Measurements from ENCODE around the gene MFSD12. TPM values are rescaled to one million over a fixed set of nuclear protein-coding genes. Genes with fewer than 3 reads are reported as not detected.

Gene MFSD12
- total RNA-seq, 1 experiment from 2014 or later, result 131 TPM

DNA sequence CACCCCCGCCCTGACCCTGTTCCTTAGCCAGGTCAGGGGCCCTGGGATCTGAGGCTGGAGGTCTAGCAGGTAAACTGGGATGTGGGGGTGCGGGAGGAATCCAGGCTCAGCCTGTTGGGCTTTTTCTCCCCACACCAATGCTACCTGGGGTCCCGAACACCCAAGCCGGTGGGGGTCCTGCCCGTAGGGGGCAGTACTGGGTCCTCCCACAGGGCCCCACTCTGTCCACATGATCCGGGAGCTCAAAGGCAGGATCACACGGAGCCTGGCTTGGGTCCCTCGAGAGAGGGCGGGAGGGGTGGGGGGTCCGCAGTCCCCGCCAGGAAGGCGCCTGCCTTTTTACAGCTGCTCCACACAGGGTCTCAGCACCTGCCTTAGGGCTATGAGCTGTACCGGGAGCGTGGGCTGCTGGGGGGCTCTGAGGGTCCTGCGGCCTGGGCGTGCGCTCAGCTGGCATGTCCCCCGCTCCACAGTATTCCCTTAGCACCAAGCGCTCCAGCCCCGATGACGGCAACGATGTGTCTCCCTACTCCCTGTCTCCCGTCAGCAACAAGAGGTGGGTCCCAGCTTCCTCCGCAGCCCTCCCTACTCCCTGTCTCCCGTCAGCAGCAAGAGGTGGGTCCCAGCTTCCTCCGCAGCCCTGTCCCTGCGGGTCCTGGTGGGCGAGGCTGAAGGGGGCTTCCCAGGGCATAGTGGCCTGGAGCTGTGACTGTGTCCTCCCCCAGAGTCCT is 30.7 kb downstream of the MFSD12 start:
- DNase-seq (ENCODE audit: low read depth, low spot score) (no peak), ATAC-seq (no peak)
- intact Hi-C loops (cut with micrococcal nuclease), result no loop called here
- no peak overlapping the region for H3K4me3 ChIP-seq (replicated peaks in 1 of 2; ENCODE audit: low read depth in 1 of 2, low read length in 2 of 2)
- H3K4me1 ChIP-seq (ENCODE audit: control insufficient read depth in 1 of 2, insufficient read depth in 2 of 2, low read length in 2 of 2), result no peaks in the 10 kb centered on the region
- H3K9me3 ChIP-seq (ENCODE audit: control insufficient read depth in 1 of 2, insufficient read depth in 1 of 2, low read depth in 1 of 2, low read length in 2 of 2), result no peaks in the 10 kb centered on the region
- no peaks in the 10 kb centered on the region for H3K27me3 ChIP-seq (ENCODE audit: insufficient read depth, low read length)
- no peak overlapping the region for H3K27ac ChIP-seq (ENCODE audit: low read depth, low read length)
- ChIA-PET CTCF (no interaction called here), POLR2A (no interaction called here), RAD21 (ENCODE audit: low non-redundant PET in 1 of 2, low total read pairs in 2 of 2, uncharacterized antibody in 2 of 2, unreplicated experiment in 2 of 2) (no interaction called here)
- H2AFZ ChIP-seq (ENCODE audit: low read depth, low read length, poor library complexity, severe bottlenecking), result no peak overlapping the region
- H3K9me2 ChIP-seq (ENCODE audit: insufficient read depth), result no peaks in the 10 kb centered on the region
- BruUV-seq (replicated peaks), result no TSS peak
- peaks cover 9% of the 10 kb centered on the region; the same call in 1 of the 2 replicates for H3K79me2 ChIP-seq (ENCODE audit: insufficient read depth, low read length)
- no peak for TF ChIP-seq POLR2AphosphoS5 (IDR thresholded peaks at IDR 0.05; ENCODE audit: low read depth, low read length)
- peak in 2 of 3 experiments; percentile 8 to 24; a peak in 1 of 6 replicates for TF ChIP-seq CTCF (IDR thresholded peaks at IDR 0.05 in 2 of 3, conservative IDR thresholded peaks at IDR 0.05 in 1 of 3; ENCODE audit: borderline replicate concordance in 1 of 3, insufficient read depth in 1 of 3, low read depth in 2 of 3, low read length in 2 of 3)
- H3K9ac ChIP-seq (ENCODE audit: low read length), result no peak overlapping the region
- H3K36me3 ChIP-seq (ENCODE audit: control insufficient read depth in 1 of 2, insufficient read depth in 2 of 2, low read length in 2 of 2), result peaks cover 10 to 16% of the 10 kb centered on the region in 2 experiments; a peak in 3 of 4 replicates
- H4K20me1 ChIP-seq (ENCODE audit: insufficient read depth), result no peaks in the 10 kb centered on the region
- no peak overlapping the region for H3K4me2 ChIP-seq (ENCODE audit: low read length)

DNA sequence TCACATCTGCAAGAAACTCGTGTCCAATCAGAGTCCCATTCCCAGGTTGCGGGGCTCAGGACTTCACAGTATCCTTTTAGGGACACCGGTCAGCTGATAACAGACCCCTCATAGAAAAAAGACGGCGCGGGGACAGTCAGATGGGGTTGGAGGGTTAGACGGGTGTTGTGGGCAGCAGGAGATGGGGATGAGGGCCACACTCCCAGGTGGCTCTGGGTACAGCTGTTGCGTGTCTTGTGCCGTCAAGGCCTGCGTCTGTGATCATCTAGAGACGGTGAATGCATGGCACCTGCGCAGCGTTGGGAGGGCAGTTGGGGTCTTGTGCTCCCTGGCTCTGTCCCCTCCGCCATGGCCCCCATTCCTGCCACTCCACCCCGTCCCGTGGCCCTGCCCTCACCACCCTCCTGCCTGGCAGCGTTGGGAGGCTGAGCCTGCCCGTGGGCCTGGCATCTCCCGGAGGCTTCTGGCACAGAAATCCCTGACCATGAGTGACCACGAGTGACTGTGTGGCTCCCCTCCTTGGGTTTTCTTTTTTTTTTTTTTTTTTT is 32.4 kb downstream of the MFSD12 start:
- RAD21 ChIA-PET (ENCODE audit: low non-redundant PET in 1 of 2, low total read pairs in 2 of 2, uncharacterized antibody in 2 of 2, unreplicated experiment in 2 of 2), result no interaction called here
- H3K4me2 ChIP-seq (ENCODE audit: low read length), result no peak overlapping the region
- TF ChIP-seq EZH2 (IDR thresholded peaks at IDR 0.05) (no peak), CTCF (IDR thresholded peaks at IDR 0.05 in 2 of 3, conservative IDR thresholded peaks at IDR 0.05 in 1 of 3; ENCODE audit: borderline replicate concordance in 1 of 3, insufficient read depth in 1 of 3, low read depth in 2 of 3, low read length in 2 of 3) (no peak), JUND (IDR thresholded peaks at IDR 0.05) (no peak), ZFX (IDR thresholded peaks at IDR 0.05) (no peak), MAX (IDR thresholded peaks at IDR 0.05) (no peak), ATF3 (IDR thresholded peaks at IDR 0.05) (no peak), ZBTB33 (IDR thresholded peaks at IDR 0.05; ENCODE audit: extremely low read depth, insufficient replicate concordance, low read length) (no peak), POLR2A (IDR thresholded peaks at IDR 0.05; ENCODE audit: borderline replicate concordance, extremely low read depth, insufficient read depth, insufficient read length) (no peak)

More for the DNA sequence above, 32.4 kb downstream of the MFSD12 start:
- CTCF ChIA-PET, result no interaction called here
- Histone ChIP-seq H3K27me3 (ENCODE audit: insufficient read depth, low read length) (no peaks in the 10 kb centered on the region), H3K4me3 (replicated peaks in 1 of 2; ENCODE audit: low read depth in 1 of 2, low read length in 2 of 2) (no peak overlapping the region), H3K79me2 (ENCODE audit: insufficient read depth, low read length) (peaks cover 22% of the 10 kb centered on the region), H2AFZ (ENCODE audit: low read depth, low read length, poor library complexity, severe bottlenecking) (no peak overlapping the region), H4K20me1 (ENCODE audit: insufficient read depth) (no peaks in the 10 kb centered on the region), H3K9ac (ENCODE audit: low read length) (no peak overlapping the region), H3K4me1 (ENCODE audit: control insufficient read depth in 1 of 2, insufficient read depth in 2 of 2, low read length in 2 of 2) (peaks cover 0 to 12% of the 10 kb centered on the region in 2 experiments; a peak in 1 of 4 replicates), H3K27ac (ENCODE audit: low read depth, low read length) (no peak overlapping the region), H3K9me3 (ENCODE audit: control insufficient read depth in 1 of 2, insufficient read depth in 1 of 2, low read depth in 1 of 2, low read length in 2 of 2) (no peaks in the 10 kb centered on the region), H3K9me2 (ENCODE audit: insufficient read depth) (no peaks in the 10 kb centered on the region), H3K36me3 (ENCODE audit: control insufficient read depth in 1 of 2, insufficient read depth in 2 of 2, low read length in 2 of 2) (peaks cover 8 to 12% of the 10 kb centered on the region in 2 experiments; a peak in 3 of 4 replicates)
- POLR2A ChIA-PET, result interaction anchor here (0.7 kb wide), 1 partner anchor 12 kb away, joined by 6 read pairs; no protein-coding TSS in a partner anchor
- no TSS peak for BruUV-seq (replicated peaks)
- ATAC-seq, result no peak
- intact Hi-C loops (cut with micrococcal nuclease), result no loop called here
- DNase-seq (ENCODE audit: low read depth, low spot score), result no peak
